ENCODE measurements around the gene GGPS1.

- no peak for TF ChIP-seq RFX5 (IDR thresholded peaks at IDR 0.05; ENCODE audit: borderline replicate concordance, low read depth, low read length)
- TF ChIP-seq GABPA (IDR thresholded peaks at IDR 0.05; ENCODE audit: borderline replicate concordance, insufficient read depth, low read length): no peak
- no peak for TF ChIP-seq CTCF (IDR thresholded peaks at IDR 0.05; ENCODE audit: control extremely low read depth in 1 of 3, insufficient read depth in 1 of 3, low read depth in 1 of 3, low read length in 3 of 3)
- no peak for TF ChIP-seq SP2 (IDR thresholded peaks at IDR 0.05; ENCODE audit: low read length)
- no peak for TF ChIP-seq HDAC2 (IDR thresholded peaks at IDR 0.05; ENCODE audit: borderline replicate concordance in 1 of 2, low read depth in 2 of 2, low read length in 2 of 2)
- no peak for TF ChIP-seq POLR2AphosphoS5 (IDR thresholded peaks at IDR 0.05; ENCODE audit: low read depth, low read length)
- TF ChIP-seq POLR2A (IDR thresholded peaks at IDR 0.05; ENCODE audit: control extremely low read depth in 1 of 2, low read depth in 2 of 2, low read length in 2 of 2): no peak
- TF ChIP-seq BCL11A (IDR thresholded peaks at IDR 0.05; ENCODE audit: low read depth in 2 of 2, low read length in 2 of 2): no peak
- no peak for TF ChIP-seq SP1 (IDR thresholded peaks at IDR 0.05; ENCODE audit: low read depth, low read length)
- no peak for TF ChIP-seq EP300 (IDR thresholded peaks at IDR 0.05; ENCODE audit: borderline replicate concordance in 1 of 2, low read depth in 2 of 2, low read length in 2 of 2)
- TF ChIP-seq JUND (IDR thresholded peaks at IDR 0.05; ENCODE audit: low read length): no peak
- TF ChIP-seq JUN (IDR thresholded peaks at IDR 0.05; ENCODE audit: low read depth, low read length): no peak
Measured at GRCh38 chr1:235391874-235392273, 63.5 kb downstream of the GGPS1 start.

All from H1 (cell line).